Measurements from ENCODE around the gene ERN2.
"Not testable (repeated sequence)": the region's sequence is repeated elsewhere in the genome, so short reads cannot be mapped to it uniquely, and the experiment has no call there.

Gene ERN2

DNA sequence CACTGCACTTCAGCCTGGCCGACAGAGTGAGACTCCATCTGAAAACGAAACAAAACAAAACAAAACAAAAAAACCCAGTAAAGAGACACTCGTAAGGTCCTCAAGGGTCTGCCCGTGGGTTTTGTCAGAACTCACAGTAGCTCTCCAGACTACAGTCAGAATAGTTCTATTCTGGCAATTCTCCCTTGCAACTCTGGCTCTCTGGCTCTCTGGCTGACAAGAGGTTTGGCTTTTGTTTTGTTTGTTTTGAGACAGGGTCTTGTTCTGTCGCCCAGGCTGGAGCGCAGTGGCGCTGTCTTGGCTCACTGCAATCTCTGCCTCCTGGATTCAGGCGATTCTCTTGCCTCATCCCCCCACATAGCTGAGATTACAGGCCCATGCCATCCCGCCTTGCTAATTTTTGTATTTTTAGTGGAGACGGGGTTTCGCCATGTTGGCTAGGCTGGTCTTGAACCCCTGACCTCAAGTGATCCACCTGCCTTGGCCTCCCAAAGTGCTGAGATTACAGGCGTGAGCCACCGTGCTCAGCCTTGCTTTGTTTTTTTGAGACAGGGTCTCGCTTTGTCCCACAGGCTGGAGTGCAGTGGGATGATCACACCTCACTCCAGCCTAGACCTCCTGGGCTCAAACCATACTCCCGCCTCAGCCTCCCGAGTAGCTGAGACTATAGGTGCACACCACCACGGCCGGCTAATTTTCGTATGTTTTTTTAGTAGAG lies 21.3 kb upstream of the ERN2 start:
- no peak overlapping the region for H3K9ac ChIP-seq (ENCODE audit: low read depth, low read length)
- no peaks in the 10 kb centered on the region for H3K36me3 ChIP-seq (ENCODE audit: insufficient read depth, low read length)
- 0 out of 2 replicates have a peak, but pooled peaks cover 7% of the 10 kb centered on the region for H3K4me1 ChIP-seq (ENCODE audit: insufficient read depth, low read length)
- H3K9me3 ChIP-seq (ENCODE audit: control insufficient read depth, insufficient read depth, low read length): no peaks in the 10 kb centered on the region

DNA sequence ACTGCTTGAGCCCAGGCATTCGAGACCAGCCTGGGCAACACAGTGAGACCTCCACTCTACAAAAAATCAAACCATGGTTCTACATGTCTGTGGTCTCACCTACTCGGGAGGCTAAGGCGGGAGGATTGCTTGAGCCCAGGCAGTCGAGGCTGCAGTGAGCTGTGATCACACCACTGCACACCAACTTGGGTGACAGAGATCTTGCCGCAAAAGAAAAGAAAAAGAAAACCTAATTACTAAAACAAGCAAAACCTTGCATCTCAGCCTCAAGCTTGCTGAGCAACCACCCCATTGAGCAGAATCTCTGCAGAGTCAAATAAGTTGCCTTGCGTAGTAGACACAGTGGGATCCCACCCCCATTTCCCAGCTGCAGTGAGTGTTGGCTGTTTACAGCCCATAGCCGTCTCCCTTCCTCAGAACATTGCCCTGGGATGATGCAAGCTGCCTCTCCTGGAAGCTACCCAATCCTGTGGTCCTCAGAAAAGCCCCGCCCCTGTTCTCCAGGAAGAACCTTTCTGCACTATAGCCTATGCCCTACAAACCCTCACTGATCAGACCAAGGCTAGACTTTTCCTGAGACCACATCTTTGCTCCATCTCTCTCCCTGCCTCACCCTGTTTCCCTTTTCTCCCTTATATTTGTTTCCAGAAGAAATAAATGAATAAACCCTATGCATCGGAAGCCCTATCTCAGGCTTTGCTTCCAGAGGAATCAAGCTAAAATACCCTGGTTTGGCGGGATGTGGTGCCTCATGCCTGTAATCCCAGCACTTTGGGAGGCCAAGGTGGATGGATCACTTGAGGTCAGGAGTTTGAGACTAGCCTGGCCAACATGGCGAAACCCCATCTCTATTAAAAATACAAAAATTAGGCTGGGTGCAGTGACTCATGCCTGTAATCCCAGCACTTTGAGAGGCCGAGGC lies 16.7 kb upstream of the ERN2 start:
- H3K9ac ChIP-seq (ENCODE audit: low read depth, low read length): no peak overlapping the region
- H3K9me3 ChIP-seq (ENCODE audit: control insufficient read depth, insufficient read depth, low read length): no peaks in the 10 kb centered on the region
- H3K36me3 ChIP-seq (ENCODE audit: insufficient read depth, low read length): no peaks in the 10 kb centered on the region
- H3K4me1 ChIP-seq (ENCODE audit: insufficient read depth, low read length): 0 out of 2 replicates have a peak, but pooled peaks cover 9% of the 10 kb centered on the region

DNA sequence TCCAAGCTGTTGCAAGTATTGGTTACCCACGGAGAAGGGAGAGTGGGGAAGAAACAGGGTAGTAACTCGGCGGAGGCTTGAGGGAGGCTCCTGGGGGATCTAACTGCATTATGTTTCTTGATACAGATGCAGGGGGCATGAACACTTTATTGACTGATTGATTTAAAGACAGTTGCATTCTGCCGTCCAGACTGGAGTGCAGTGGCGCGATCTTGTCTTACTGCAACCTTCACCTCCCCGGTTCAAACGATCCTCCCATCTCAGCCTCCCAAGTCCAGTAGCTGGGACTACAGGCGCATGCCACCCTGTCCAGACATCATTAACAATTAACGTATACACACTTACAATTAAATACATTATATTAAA lies 15.1 kb upstream of the ERN2 start:
- Histone ChIP-seq H3K9ac (ENCODE audit: low read depth, low read length) (no peak overlapping the region), H3K9me3 (ENCODE audit: control insufficient read depth, insufficient read depth, low read length) (peaks cover 3% of the 10 kb centered on the region), H3K4me1 (ENCODE audit: insufficient read depth, low read length) (0 out of 2 replicates have a peak, but pooled peaks cover 9% of the 10 kb centered on the region), H3K36me3 (ENCODE audit: insufficient read depth, low read length) (no peaks in the 10 kb centered on the region)

DNA sequence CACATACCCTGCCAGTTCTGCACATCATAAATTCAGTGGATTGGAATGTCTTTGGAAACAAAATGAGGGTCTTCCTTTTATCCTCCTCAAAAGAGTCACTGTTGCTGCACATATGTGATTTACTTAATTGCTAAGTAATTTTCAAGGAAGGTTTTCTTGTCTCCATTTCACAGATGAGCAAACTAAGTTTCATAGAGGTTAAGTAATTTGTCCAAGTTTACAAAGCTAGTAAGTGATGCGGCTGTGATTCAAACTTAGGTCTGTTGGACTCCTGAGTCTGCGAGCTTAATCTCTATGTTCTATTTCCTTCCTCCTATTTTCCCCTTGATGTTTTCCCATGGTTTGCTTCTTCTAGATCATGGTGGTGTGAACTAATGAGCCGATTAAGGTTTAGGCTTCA lies 13.7 kb upstream of the ERN2 start:
- H3K36me3 ChIP-seq (ENCODE audit: insufficient read depth, low read length): no peaks in the 10 kb centered on the region
- peaks cover 3% of the 10 kb centered on the region for H3K9me3 ChIP-seq (ENCODE audit: control insufficient read depth, insufficient read depth, low read length)
- 0 out of 2 replicates have a peak, but pooled peaks cover 9% of the 10 kb centered on the region for H3K4me1 ChIP-seq (ENCODE audit: insufficient read depth, low read length)
- H3K9ac ChIP-seq (ENCODE audit: low read depth, low read length): no peak overlapping the region

DNA sequence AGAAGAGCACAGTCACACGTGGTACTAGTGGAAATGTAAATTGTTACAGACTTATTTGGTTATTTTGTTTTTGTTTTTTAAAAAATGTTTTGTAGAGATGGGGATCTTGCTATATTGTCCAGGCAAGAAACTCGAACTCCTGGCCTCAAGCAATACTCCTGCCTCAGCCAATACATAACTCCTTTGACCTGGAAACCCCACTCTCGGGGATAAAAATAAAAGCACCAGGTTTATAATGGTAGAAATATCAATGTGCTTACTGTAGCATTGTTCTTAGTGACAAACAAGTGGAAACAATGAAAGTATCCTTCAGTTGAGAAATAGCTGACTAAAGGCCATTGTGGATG lies 11.7 kb upstream of the ERN2 start:
- Histone ChIP-seq H3K36me3 (ENCODE audit: insufficient read depth, low read length) (no peaks in the 10 kb centered on the region), H3K9me3 (ENCODE audit: control insufficient read depth, insufficient read depth, low read length) (peaks cover 3% of the 10 kb centered on the region), H3K4me1 (ENCODE audit: insufficient read depth, low read length) (0 out of 2 replicates have a peak, but pooled peaks cover 6% of the 10 kb centered on the region), H3K9ac (ENCODE audit: low read depth, low read length) (no peak overlapping the region)

DNA sequence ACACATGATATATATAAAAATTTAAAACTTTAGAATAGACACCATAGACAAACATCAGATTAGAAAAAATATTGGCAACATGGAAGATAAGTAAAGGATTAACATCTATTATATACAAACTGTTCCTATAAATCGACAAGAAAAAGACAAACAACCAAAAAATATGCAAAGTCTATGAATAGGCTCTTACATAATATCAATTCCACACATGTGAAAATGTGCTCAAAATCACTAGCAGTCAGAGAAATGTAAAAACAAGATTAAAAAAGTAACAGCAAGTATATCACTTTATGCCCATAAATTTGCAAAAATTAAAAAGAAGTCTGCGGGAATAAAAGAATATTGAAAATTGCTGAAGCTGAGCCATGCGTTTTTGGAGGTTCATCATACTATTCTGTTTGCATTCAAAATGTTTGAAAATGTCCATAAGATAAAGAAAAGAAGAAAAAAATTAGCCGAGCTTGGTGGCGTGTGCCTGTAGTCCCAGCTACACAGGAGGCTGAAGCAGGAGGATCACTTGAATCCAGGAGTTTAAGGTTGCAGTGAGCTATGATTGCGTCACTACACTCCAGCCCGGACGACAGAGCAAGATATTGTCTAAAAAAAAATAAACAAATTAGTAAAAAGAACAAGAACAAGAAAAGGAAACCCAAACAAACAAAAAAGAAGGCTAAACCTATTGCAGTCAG lies 11.2 kb upstream of the ERN2 start:
- peaks cover 3% of the 10 kb centered on the region for H3K9me3 ChIP-seq (ENCODE audit: control insufficient read depth, insufficient read depth, low read length)
- H3K4me1 ChIP-seq (ENCODE audit: insufficient read depth, low read length): 0 out of 2 replicates have a peak, but pooled peaks cover under 1% of the 10 kb centered on the region
- no peak overlapping the region for H3K9ac ChIP-seq (ENCODE audit: low read depth, low read length)
- H3K36me3 ChIP-seq (ENCODE audit: insufficient read depth, low read length): no peaks in the 10 kb centered on the region

DNA sequence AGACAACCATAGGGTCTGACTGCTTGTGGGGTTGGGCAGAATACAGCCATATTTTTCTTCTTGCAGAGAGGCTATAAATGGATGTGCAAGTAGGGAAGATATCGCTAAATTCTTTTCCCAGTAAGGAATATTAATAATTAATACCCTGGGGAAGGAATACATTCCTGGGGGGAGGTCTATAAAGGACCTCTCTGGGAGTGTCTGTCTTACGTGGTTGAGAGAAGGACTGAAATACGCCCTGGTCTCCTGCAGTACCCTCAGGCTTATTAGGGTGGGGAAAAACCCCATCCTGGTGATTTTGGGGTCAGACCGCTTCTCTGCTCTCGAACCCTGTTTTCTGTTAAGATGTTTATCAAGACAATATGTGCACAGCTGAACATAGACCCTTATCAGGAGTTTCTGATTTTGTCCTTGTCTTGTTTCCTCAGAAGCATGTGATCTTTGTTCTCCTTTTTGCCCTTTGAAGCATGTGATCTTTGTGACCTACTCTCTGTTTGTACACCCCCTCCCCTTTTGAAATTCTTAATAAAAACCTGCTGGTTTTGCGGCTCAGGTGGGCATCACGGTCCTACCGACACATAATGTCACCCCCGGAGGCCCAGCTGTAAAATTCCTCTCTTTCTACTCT lies 9.7 kb upstream of the ERN2 start:
- not testable (repeated sequence) for H3K9me3 ChIP-seq (ENCODE audit: control insufficient read depth, insufficient read depth, low read length); H3K9ac ChIP-seq (ENCODE audit: low read depth, low read length); H3K36me3 ChIP-seq (ENCODE audit: insufficient read depth, low read length); H3K4me1 ChIP-seq (ENCODE audit: insufficient read depth, low read length)

DNA sequence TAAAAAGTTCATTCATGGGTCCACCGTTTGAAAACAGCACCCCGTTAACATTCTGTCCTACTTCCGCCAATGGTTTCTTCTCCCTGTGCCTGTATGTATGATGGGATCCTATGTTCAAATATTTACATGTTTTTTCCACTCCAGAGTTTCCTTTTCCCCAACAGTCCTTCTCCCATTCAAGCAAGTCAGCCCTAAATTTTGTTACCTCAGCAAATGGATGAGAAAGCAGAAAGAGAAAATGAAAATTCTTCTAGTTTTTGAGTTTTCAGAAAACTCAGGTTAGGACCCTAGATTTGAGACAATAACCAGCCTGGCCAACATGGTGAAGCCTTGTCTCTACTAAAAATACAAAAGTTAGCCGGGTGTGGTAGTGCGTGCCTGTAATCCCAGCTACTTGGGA lies 3.5 kb upstream of the ERN2 start:
- Histone ChIP-seq H3K36me3 (ENCODE audit: insufficient read depth, low read length) (no peaks in the 10 kb centered on the region), H3K4me1 (ENCODE audit: insufficient read depth, low read length) (no peaks in the 10 kb centered on the region), H3K9me3 (ENCODE audit: control insufficient read depth, insufficient read depth, low read length) (no peaks in the 10 kb centered on the region), H3K9ac (ENCODE audit: low read depth, low read length) (no peak overlapping the region)

DNA sequence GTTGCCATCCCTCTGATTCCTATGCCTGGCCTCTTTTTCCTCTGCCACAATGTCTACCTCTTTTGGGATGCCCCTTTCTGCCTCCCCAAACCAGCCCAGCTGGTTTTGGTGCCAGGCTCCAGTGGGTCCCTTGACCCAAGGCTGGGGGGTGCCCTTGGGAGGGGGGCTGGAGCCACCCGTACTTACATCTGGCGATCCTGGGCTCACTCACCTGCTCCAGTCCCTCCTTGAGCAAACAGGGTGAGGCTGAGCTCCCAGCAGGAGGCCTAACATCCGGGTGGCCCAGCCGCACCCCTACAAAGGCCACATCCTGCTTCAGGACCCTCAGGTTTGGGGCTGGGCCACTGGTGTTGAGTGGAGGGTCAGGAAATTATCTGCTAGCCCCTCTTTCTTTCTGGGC lies 1.2 kb downstream of the ERN2 start:
- no peaks in the 10 kb centered on the region for H3K36me3 ChIP-seq (ENCODE audit: insufficient read depth, low read length)
- no peaks in the 10 kb centered on the region for H3K9me3 ChIP-seq (ENCODE audit: control insufficient read depth, insufficient read depth, low read length)
- no peaks in the 10 kb centered on the region for H3K4me1 ChIP-seq (ENCODE audit: insufficient read depth, low read length)
- H3K9ac ChIP-seq (ENCODE audit: low read depth, low read length): no peak overlapping the region

DNA sequence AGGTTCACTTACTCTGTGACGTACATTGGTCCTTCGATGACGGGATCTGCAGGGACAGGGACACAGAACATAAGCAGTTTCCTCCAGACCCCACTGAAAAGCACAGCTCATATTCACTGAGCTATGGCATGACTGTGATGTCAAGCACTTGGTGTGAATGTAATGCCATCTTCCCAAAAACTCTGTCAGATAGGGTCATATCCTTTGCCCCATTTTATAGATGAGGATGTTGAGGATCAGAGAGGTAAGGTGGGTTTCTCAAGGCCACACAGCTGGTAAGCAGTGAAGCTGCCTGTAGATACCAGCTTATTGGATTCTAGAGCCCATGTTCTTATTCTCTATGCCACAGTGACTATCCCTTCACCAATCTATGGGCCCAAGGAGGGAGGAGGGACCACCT lies 2.5 kb downstream of the ERN2 start:
- no peaks in the 10 kb centered on the region for H3K4me1 ChIP-seq (ENCODE audit: insufficient read depth, low read length)
- no peaks in the 10 kb centered on the region for H3K36me3 ChIP-seq (ENCODE audit: insufficient read depth, low read length)
- no peaks in the 10 kb centered on the region for H3K9me3 ChIP-seq (ENCODE audit: control insufficient read depth, insufficient read depth, low read length)
- H3K9ac ChIP-seq (ENCODE audit: low read depth, low read length): no peak overlapping the region

DNA sequence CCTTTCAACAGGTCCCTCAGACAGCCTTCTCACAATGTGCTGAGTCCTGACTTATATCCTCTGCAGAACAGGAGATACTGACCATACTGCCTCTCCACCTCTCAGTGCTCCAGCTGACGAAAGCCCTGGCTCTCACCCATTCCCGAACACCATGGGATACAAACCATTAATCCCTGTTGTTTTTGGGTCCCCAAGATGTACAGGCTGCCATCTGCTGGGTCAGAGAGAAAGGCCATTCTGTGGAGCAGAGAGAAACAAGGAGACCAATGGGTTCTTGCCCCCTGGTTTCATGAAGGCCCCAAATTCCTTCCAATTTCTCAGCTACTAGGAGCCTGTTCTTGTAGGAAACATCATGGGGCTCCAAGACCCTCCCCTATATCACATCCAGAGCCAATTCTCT lies 3.0 kb downstream of the ERN2 start:
- Histone ChIP-seq H3K9me3 (ENCODE audit: control insufficient read depth, insufficient read depth, low read length) (no peaks in the 10 kb centered on the region), H3K9ac (ENCODE audit: low read depth, low read length) (no peak overlapping the region), H3K36me3 (ENCODE audit: insufficient read depth, low read length) (no peaks in the 10 kb centered on the region), H3K4me1 (ENCODE audit: insufficient read depth, low read length) (no peaks in the 10 kb centered on the region)

DNA sequence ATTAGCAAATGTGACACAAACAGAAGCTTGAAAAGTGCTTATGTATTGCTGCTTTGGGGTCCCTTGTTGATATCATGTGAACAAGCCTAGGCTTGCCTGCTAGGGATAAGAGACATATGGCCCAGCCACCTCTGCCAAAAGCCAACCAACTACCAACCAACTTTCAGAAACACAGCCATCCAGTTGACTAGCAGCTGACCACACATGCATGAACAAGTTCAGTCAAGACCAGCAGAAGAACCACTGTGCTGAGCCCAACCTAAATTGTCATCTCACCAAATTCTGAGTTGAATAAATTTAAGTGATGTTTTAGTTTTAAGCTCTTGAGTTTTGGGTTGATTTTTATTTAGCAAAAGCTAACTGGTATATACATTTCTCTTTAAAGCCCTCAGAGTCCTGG lies 3.5 kb downstream of the ERN2 start:
- Histone ChIP-seq H3K9me3 (ENCODE audit: control insufficient read depth, insufficient read depth, low read length) (no peaks in the 10 kb centered on the region), H3K9ac (ENCODE audit: low read depth, low read length) (no peak overlapping the region), H3K4me1 (ENCODE audit: insufficient read depth, low read length) (no peaks in the 10 kb centered on the region), H3K36me3 (ENCODE audit: insufficient read depth, low read length) (no peaks in the 10 kb centered on the region)

DNA sequence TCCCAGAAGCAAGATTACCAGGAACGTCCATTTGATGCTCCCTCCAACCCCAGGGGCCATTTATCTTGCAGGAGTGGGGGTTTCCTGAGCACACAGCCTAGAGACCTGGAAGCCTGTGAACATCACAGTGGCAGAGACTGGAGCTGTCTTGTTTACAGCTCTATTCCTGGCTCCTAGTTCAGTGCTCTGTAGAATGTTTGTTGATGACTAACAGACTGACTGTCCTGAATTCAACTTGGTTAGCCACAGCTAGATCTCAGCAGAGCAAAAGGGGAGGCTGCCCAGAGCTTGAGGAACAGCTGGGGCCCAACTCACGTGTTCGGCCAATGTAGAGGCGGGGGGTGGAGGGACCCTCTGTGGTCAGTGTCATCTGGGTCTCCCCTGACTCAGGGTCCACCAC lies 6.6 kb downstream of the ERN2 start:
- Histone ChIP-seq H3K4me1 (ENCODE audit: insufficient read depth, low read length) (no peaks in the 10 kb centered on the region), H3K36me3 (ENCODE audit: insufficient read depth, low read length) (no peaks in the 10 kb centered on the region), H3K9ac (ENCODE audit: low read depth, low read length) (no peak overlapping the region), H3K9me3 (ENCODE audit: control insufficient read depth, insufficient read depth, low read length) (no peaks in the 10 kb centered on the region)

DNA sequence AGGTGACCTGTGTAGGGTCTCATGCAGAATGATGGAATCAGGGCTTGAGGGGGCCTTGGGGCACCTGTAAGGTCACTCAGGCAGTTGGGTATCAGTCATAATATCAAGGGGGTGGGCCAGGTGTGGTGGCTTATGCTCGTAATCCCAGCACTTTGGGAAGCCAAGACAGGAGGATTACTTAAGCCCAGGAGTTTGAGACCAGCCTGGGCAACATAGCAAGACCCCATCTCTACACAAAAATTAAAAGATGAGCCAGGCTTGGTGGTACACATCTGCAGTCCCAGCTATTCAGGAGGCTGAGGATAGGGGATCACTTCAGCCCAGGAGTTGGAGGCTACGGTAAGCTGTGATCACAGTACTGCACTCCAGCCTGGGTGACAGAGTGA lies 7.5 kb downstream of the ERN2 start:
- no peaks in the 10 kb centered on the region for H3K9me3 ChIP-seq (ENCODE audit: control insufficient read depth, insufficient read depth, low read length)
- H3K4me1 ChIP-seq (ENCODE audit: insufficient read depth, low read length): peaks cover 7% of the 10 kb centered on the region; the same call in 1 of the 2 replicates
- H3K36me3 ChIP-seq (ENCODE audit: insufficient read depth, low read length): no peaks in the 10 kb centered on the region
- H3K9ac ChIP-seq (ENCODE audit: low read depth, low read length): no peak overlapping the region

Data from ES-I3 (cell line).